CD4-positive, CD25-positive, alpha-beta regulatory T cell (primary cell): ENCODE results near the gene SYTL2. TPM values are rescaled to one million over a fixed set of nuclear protein-coding genes. Genes with fewer than 3 reads are reported as not detected.

Experiments used
- ATAC-seq, 2 donors: fragments of 150-1000 bp; cut with Tn5 transposase; one replicate each; pipeline ENCODE4 v1.10.0; 2021; ENCODE audit warnings: low read depth in 2 of 2, moderate number of reproducible peaks in 2 of 2, moderate library complexity in 1 of 2
- DNase-seq, 3 donors: peaks; one replicate each; pipeline versions ENCODE4 v3.0.0 to v3.0.0-alpha.2; 2012 to 2022; ENCODE audit warnings: mixed read lengths in 1 of 3
- H3K27ac ChIP-seq: one replicate; pipeline ENCODE4 v1.7.0; 2013; ENCODE audit warnings: mild to moderate bottlenecking, low read length; ENCODE audit not compliant: insufficient read depth, poor library complexity, severe bottlenecking
- H3K27me3 ChIP-seq: one replicate; pipeline ENCODE4 v1.7.0; 2013; ENCODE audit warnings: low read length; ENCODE audit not compliant: control insufficient read depth, insufficient read depth
- H3K36me3 ChIP-seq: one replicate; pipeline ENCODE4 v1.7.0; 2013; ENCODE audit warnings: mild to moderate bottlenecking, low read length, moderate library complexity; ENCODE audit not compliant: control insufficient read depth, insufficient read depth
- H3K4me1 ChIP-seq: 2 replicates; pipeline ENCODE4 v1.7.0; 2013; ENCODE audit warnings: mild to moderate bottlenecking, low read length; ENCODE audit not compliant: insufficient read depth, control insufficient read depth, poor library complexity, severe bottlenecking
- H3K4me3 ChIP-seq: one replicate; pipeline ENCODE4 v1.7.0; 2013; ENCODE audit warnings: low read depth, mild to moderate bottlenecking, low read length, moderate library complexity
- H3K9me3 ChIP-seq, 2 experiments: 1 replicate in 1 of 2; 2 replicates in 1 of 2; pipeline ENCODE4 v1.7.0; 2013; ENCODE audit warnings: low read length in 2 of 2, mild to moderate bottlenecking in 1 of 2, moderate library complexity in 1 of 2; ENCODE audit not compliant: control insufficient read depth in 2 of 2
- H3K27ac Mint-ChIP-seq, 3 donors: one replicate each; pipeline ENCODE4 v1.8.0; 2020 to 2022; ENCODE audit warnings: mild to moderate bottlenecking in 3 of 3, mixed read lengths in 3 of 3, moderate library complexity in 2 of 3
- H3K27me3 Mint-ChIP-seq: one replicate; pipeline ENCODE4 v1.8.0; 2022; ENCODE audit warnings: mild to moderate bottlenecking, mixed read lengths
- H3K36me3 Mint-ChIP-seq: one replicate; pipeline ENCODE4 v1.8.0; 2020; ENCODE audit warnings: mixed read lengths
- H3K4me1 Mint-ChIP-seq, 4 donors: one replicate each; pipeline ENCODE4 v1.8.0; 2020 to 2022; ENCODE audit warnings: mixed read lengths in 4 of 4, mild to moderate bottlenecking in 1 of 4
- H3K4me3 Mint-ChIP-seq, 4 donors: one replicate each; pipeline ENCODE4 v1.8.0; 2020 to 2022; ENCODE audit warnings: mild to moderate bottlenecking in 4 of 4, mixed read lengths in 4 of 4, moderate library complexity in 3 of 4
- H3K9me3 Mint-ChIP-seq, 7 donors: one replicate each; pipeline ENCODE4 v1.8.0; 2020 to 2022; ENCODE audit warnings: mixed read lengths in 7 of 7, mild to moderate bottlenecking in 3 of 7, moderate library complexity in 2 of 7
- polyA plus RNA-seq, 4 donors: library from polyadenylated mRNA; unstranded; fragments of 300-500 nt; fragmentation: Illumina TruSeq; gene quantifications; one replicate each; pipeline ENCODE4 v1.2.3, GENCODE V29; 2021
- total RNA-seq: library from RNA; stranded (reverse); gene quantifications from one replicate; pipeline ENCODE4 v1.2.3, GENCODE V29; 2022

Gene SYTL2
- total and polyA plus RNA-seq, 5 donors from 2014 or later = 4.5 to 40.0 (median 5.6) TPM

GRCh38 chr11:85813721-85814120, 2.8 kb upstream of the SYTL2 start:
- Histone ChIP-seq H3K27me3 (no peaks in the 10 kb centered on the region), H3K4me3 (no peak overlapping the region), H3K27ac (no peak overlapping the region), H3K9me3 (no peaks in the 10 kb centered on the region), H3K4me1 (peaks cover 21% of the 10 kb centered on the region), H3K36me3 (no peaks in the 10 kb centered on the region)
- Mint-ChIP-seq H3K36me3 (no peaks in the 10 kb centered on the region), H3K9me3 (no peaks in the 10 kb centered on the region), H3K27me3 (peaks cover 21% of the 10 kb centered on the region), H3K27ac (no peak overlapping the region), H3K4me3 (peak overlapping the region in 3 of 4 donors; percentile 55 to 72 (median 57)), H3K4me1 (peaks cover 12 to 40% (median 20%) of the 10 kb centered on the region in 4 donors)
- DNase-seq (no peak), ATAC-seq (no peak)

GRCh38 chr11:85811624-85812023, 683 bp upstream of the SYTL2 start:
- H3K27ac Mint-ChIP-seq = peak overlapping the region in 2 of 3 donors; percentile 73 to 78

GRCh38 chr11:85810521-85810870, 445 bp downstream of the SYTL2 start:
- DNase-seq (no peak), ATAC-seq (no peak)
- H3K36me3 ChIP-seq = no peaks in the 10 kb centered on the region
- Mint-ChIP-seq H3K27ac (peak overlapping the region in 2 of 3 donors; percentile 76 to 80), H3K4me3 (peak overlapping the region; percentile 86 to 96 (median 92)), H3K27me3 (peaks cover 24% of the 10 kb centered on the region), H3K9me3 (no peaks in the 10 kb centered on the region), H3K36me3 (no peaks in the 10 kb centered on the region), H3K4me1 (peaks cover 16 to 41% (median 24%) of the 10 kb centered on the region in 4 donors)
- H3K4me3 ChIP-seq = peak overlapping the region; percentile 73
- peaks cover 21% of the 10 kb centered on the region for H3K4me1 ChIP-seq
- no peaks in the 10 kb centered on the region for H3K27me3 ChIP-seq
- no peak overlapping the region for H3K27ac ChIP-seq
- H3K9me3 ChIP-seq = no peaks in the 10 kb centered on the region

More at GRCh38 chr11:85811624-85812023, 683 bp upstream of the SYTL2 start:
- ATAC-seq = no peak
- H3K27me3 Mint-ChIP-seq = peaks cover 21% of the 10 kb centered on the region
- Histone ChIP-seq H3K9me3 (no peaks in the 10 kb centered on the region), H3K36me3 (no peaks in the 10 kb centered on the region), H3K4me1 (peaks cover 21% of the 10 kb centered on the region), H3K4me3 (peak overlapping the region; percentile 62), H3K27ac (no peak overlapping the region), H3K27me3 (no peaks in the 10 kb centered on the region)
- no peaks in the 10 kb centered on the region for H3K9me3 Mint-ChIP-seq
- DNase-seq = no peak
- no peaks in the 10 kb centered on the region for H3K36me3 Mint-ChIP-seq
- peak overlapping the region; percentile 88 to 96 (median 88) for H3K4me3 Mint-ChIP-seq
- peaks cover 12 to 40% (median 21%) of the 10 kb centered on the region in 4 donors for H3K4me1 Mint-ChIP-seq

DNA sequence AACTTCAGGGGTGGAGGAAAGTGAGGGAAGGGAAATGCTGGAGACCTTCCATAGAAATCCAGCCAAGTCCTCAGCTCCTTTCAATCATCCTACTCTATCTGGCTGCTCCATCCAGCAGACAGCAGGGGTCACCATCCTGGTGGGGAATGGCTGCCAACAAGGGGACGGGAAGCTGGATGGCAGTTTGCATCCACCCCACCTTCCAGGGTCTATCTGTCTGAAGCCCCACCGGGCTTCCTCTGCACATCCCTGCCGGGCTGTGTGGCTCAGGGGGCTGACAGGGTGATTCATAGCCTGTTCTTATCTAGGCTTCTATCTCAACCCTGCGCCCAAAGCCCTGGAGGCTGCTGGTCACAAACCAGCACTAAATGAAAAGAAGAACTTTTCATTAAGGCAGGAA, 1.1 kb downstream of the SYTL2 start:
- Histone ChIP-seq H3K4me1 (peaks cover 21% of the 10 kb centered on the region), H3K9me3 (no peaks in the 10 kb centered on the region), H3K4me3 (peak overlapping the region; percentile 73), H3K27me3 (no peaks in the 10 kb centered on the region), H3K27ac (no peak overlapping the region), H3K36me3 (no peaks in the 10 kb centered on the region)
- Mint-ChIP-seq H3K27me3 (peaks cover 27% of the 10 kb centered on the region), H3K36me3 (no peaks in the 10 kb centered on the region), H3K27ac (peak overlapping the region in 2 of 3 donors; percentile 76 to 80), H3K4me1 (peaks cover 16 to 39% (median 25%) of the 10 kb centered on the region in 4 donors), H3K9me3 (no peaks in the 10 kb centered on the region), H3K4me3 (peak overlapping the region; percentile 86 to 96 (median 92))
- no peak for ATAC-seq
- DNase-seq = no peak

DNA sequence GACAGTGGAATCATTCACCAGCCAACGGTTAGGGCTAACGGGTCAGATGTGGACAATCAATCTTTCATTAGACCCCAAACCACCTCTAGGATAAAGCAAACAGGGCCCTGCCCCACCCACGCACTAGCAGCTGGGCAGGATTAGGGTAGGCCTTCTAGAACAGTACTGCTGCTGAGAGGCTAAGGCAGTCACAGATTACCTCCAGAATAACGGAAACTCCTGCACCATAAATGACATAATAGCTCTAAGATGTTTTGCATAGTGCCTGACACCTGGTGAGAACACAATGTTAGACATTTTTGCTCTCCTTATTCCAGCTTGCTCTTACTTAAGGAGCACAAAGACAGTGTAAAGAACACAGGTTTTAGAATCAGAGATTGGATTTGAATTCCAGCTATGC, 1.8 kb downstream of the SYTL2 start:
- peak overlapping the region in 3 of 4 donors; percentile 86 to 96 (median 93) for H3K4me3 Mint-ChIP-seq
- H3K36me3 Mint-ChIP-seq = no peaks in the 10 kb centered on the region
- Histone ChIP-seq H3K27me3 (no peaks in the 10 kb centered on the region), H3K36me3 (no peaks in the 10 kb centered on the region), H3K27ac (no peak overlapping the region), H3K4me3 (no peak overlapping the region), H3K9me3 (no peaks in the 10 kb centered on the region), H3K4me1 (peaks cover 21% of the 10 kb centered on the region)
- H3K9me3 Mint-ChIP-seq = no peaks in the 10 kb centered on the region
- peaks cover 16 to 39% (median 25%) of the 10 kb centered on the region in 4 donors for H3K4me1 Mint-ChIP-seq
- peaks cover 27% of the 10 kb centered on the region for H3K27me3 Mint-ChIP-seq
- H3K27ac Mint-ChIP-seq = peak overlapping the region in 2 of 3 donors; percentile 25 to 76
- DNase-seq (no peak), ATAC-seq (no peak)

DNA sequence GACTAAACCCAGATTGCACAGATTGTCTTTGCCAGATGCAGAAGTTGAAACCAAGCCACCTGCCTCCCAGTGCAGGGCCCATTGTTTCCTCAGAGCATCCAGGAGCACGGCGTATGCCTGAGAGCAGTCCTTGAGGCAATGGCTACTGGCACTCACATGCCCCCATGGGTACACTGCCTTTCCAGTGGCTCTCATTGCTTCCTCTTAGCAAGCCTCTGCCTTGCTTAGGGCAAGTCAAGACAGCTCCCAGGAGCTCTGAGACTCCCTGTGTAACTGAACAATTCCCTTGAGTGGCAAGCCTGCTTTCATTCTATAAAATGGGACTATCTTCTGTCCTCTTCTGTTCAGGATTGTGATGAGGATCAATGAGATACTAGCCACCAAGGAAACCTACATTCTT, 4.1 kb downstream of the SYTL2 start:
- H3K27me3 ChIP-seq = no peaks in the 10 kb centered on the region
- no peaks in the 10 kb centered on the region for H3K9me3 Mint-ChIP-seq
- no peak overlapping the region for H3K4me3 ChIP-seq
- ATAC-seq (no peak), DNase-seq (no peak)
- no peak overlapping the region for H3K27ac Mint-ChIP-seq
- peaks cover 19% of the 10 kb centered on the region for H3K27me3 Mint-ChIP-seq
- peaks cover 10 to 37% (median 23%) of the 10 kb centered on the region in 4 donors for H3K4me1 Mint-ChIP-seq
- H3K27ac ChIP-seq = no peak overlapping the region
- H3K4me1 ChIP-seq = peaks cover 21% of the 10 kb centered on the region
- no peaks in the 10 kb centered on the region for H3K36me3 Mint-ChIP-seq
- no peak overlapping the region for H3K4me3 Mint-ChIP-seq
- no peaks in the 10 kb centered on the region for H3K9me3 ChIP-seq
- H3K36me3 ChIP-seq = no peaks in the 10 kb centered on the region

DNA sequence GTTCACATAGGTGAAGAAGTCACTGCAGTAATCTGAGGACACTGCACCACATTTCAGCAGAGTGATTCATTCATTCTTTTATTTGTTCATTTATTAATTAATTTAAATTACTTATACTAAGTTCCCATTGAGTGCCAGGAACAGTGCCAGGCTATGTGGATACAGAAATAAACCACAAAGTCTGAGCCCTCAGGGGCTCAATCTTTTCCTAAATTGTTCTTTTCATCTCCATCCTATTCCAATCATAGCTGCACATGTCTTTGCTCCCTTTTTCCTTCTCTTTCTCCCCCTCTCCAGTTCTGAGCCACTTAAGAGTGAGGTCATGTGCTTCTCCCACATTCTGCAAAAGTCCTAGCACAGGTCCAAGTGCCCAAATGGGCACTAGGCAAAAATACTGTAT, 4.9 kb downstream of the SYTL2 start:
- no peaks in the 10 kb centered on the region for H3K36me3 ChIP-seq

DNA sequence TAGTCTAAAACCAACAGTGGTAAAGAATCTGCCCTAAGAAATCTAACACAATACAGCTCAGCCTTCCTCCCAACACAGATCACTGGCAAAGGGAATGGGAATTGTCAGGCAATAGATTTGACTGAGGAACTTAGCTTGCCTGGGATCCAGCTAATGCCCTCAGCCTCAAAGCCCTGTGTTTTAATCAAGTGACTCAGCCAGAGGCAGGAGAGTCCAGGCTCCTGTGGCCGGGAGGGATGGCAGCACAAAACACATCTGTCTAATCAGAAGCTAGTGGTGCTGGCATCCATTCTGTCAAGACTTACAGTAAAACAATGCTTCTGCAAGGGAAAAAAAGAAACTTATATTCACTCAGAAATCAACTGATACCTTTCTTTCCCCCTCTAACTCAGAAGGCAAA, 5.6 kb downstream of the SYTL2 start:
- ATAC-seq = no peak
- H3K4me3 Mint-ChIP-seq = no peak overlapping the region

More for the DNA sequence above, 4.9 kb downstream of the SYTL2 start:
- Histone ChIP-seq H3K27me3 (no peaks in the 10 kb centered on the region), H3K9me3 (no peaks in the 10 kb centered on the region), H3K27ac (no peak overlapping the region), H3K4me1 (peaks cover 14% of the 10 kb centered on the region), H3K4me3 (no peak overlapping the region)
- no peak for DNase-seq
- H3K27ac Mint-ChIP-seq = no peak overlapping the region
- H3K9me3 Mint-ChIP-seq = peaks cover 0 to under 1% (median 0%) of the 10 kb centered on the region in 7 donors
- H3K4me1 Mint-ChIP-seq = peaks cover 6 to 36% (median 18%) of the 10 kb centered on the region in 4 donors
- ATAC-seq = no peak
- no peaks in the 10 kb centered on the region for H3K36me3 Mint-ChIP-seq
- peaks cover 20% of the 10 kb centered on the region for H3K27me3 Mint-ChIP-seq
- H3K4me3 Mint-ChIP-seq = no peak overlapping the region

More for the DNA sequence above, 5.6 kb downstream of the SYTL2 start:
- H3K27me3 ChIP-seq = no peaks in the 10 kb centered on the region
- Mint-ChIP-seq H3K36me3 (no peaks in the 10 kb centered on the region), H3K27me3 (peaks cover 21% of the 10 kb centered on the region), H3K4me1 (peaks cover 6 to 38% (median 15%) of the 10 kb centered on the region in 4 donors), H3K9me3 (peaks cover 0 to 5% (median 0%) of the 10 kb centered on the region in 7 donors), H3K27ac (no peak overlapping the region)
- H3K27ac ChIP-seq = no peak overlapping the region
- H3K9me3 ChIP-seq = peaks cover 0 to 3% of the 10 kb centered on the region in 2 experiments
- no peak overlapping the region for H3K4me3 ChIP-seq
- no peaks in the 10 kb centered on the region for H3K36me3 ChIP-seq
- no peak for DNase-seq
- peaks cover 9% of the 10 kb centered on the region for H3K4me1 ChIP-seq
